Testis (tissue), 2 donors: Measurements from ENCODE around the gene C20orf144.

ENCODE experiments used
- POLR2A ChIP-seq: fragments of 450-650 bp; IDR thresholded peaks from one replicate; pipeline ENCODE4 v1.6.1; 2017; ENCODE audit warnings: antibody characterized with exemption, mild to moderate bottlenecking, moderate library complexity
- TF ChIP-seq, protein P1 (sequence below), 3 experiments: fragments of 450-650 bp in 2 of 3; fragments of 200-600 bp in 1 of 3; sonication (generic) in 1 of 3; IDR thresholded peaks; one replicate each; pipeline ENCODE4 v1.5.1; 2016 to 2019; ENCODE audit warnings: antibody characterized with exemption in 3 of 3, mild to moderate bottlenecking in 2 of 3, moderate library complexity in 1 of 3

DNA sequence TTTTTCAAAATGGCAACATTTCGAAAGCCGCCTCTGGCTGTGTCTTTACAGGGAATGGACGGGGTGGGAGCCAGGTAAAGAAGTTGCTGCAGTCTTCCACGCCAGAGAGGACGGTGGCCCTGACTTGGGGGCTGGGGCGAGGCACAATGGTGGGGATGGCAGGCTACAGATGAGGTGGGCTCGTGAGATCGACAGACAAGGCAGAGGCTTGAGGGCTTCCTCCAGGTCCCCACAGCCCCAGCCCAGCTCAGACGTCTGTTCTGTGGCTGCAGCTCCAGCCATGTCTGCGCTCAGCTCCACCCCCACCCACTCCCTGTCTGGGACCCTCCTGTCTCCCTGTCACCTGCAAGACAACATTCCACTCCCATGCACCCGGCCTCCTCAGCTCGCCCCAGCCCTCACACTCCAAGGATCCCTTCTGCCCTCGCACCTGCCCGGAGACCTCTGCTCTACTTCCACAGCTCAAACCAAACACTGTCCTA is 7.4 kb upstream of the C20orf144 start:
- TF ChIP-seq, protein P1, sequence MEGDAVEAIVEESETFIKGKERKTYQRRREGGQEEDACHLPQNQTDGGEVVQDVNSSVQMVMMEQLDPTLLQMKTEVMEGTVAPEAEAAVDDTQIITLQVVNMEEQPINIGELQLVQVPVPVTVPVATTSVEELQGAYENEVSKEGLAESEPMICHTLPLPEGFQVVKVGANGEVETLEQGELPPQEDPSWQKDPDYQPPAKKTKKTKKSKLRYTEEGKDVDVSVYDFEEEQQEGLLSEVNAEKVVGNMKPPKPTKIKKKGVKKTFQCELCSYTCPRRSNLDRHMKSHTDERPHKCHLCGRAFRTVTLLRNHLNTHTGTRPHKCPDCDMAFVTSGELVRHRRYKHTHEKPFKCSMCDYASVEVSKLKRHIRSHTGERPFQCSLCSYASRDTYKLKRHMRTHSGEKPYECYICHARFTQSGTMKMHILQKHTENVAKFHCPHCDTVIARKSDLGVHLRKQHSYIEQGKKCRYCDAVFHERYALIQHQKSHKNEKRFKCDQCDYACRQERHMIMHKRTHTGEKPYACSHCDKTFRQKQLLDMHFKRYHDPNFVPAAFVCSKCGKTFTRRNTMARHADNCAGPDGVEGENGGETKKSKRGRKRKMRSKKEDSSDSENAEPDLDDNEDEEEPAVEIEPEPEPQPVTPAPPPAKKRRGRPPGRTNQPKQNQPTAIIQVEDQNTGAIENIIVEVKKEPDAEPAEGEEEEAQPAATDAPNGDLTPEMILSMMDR (IDR thresholded peaks at IDR 0.05): no peak
- no peak for TF ChIP-seq POLR2A
